Limb (tissue), 2 donors: Measurements from ENCODE around the gene NHERF1.

ENCODE experiments used
- DNase-seq, 2 donors: peaks; one replicate each; pipeline ENCODE4 v3.0.0-alpha.2; 2016; ENCODE audit errors: extremely low spot score in 2 of 2

The NHERF1 gene

DNA sequence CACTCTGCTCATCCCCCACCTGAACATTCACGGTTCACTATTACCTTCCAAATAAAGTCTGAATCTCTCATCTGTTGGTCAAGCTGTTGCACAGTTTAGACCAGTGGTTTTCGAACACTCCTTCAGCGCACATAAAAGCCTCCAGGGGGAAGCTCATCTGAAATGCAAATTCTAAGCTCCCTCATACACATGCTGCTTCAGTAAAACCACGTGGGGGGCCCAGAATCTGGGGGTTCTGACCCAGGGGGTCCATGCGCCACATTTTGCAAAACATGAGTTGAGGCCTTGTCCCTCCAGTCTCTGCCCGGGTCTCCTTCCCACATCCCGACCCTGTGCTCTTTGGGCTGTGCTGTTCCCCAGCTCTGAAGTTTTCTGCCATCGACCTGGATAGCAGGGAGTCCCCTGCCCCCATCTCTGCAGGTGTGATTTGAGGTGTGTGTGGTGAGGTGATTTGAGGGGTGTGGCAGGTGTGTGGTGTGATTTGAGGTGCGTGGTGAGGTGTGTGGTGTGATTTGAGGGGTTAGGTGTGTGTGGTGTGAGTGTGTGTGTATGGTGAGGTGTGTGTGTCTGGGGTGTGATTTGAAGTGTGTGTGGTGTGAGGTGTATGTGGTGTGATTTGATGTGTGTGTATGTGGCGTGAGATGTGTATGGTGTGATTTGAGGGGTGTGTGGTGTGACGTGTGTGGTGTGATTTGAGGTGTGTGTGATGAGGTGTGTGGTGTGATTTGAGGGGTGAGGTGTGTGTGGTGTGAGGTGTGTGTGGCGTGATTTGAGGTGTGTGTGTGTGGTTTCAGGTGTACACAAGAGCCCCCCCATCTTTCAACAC is 16.2 kb upstream of the NHERF1 start:
- no peak for DNase-seq

DNA sequence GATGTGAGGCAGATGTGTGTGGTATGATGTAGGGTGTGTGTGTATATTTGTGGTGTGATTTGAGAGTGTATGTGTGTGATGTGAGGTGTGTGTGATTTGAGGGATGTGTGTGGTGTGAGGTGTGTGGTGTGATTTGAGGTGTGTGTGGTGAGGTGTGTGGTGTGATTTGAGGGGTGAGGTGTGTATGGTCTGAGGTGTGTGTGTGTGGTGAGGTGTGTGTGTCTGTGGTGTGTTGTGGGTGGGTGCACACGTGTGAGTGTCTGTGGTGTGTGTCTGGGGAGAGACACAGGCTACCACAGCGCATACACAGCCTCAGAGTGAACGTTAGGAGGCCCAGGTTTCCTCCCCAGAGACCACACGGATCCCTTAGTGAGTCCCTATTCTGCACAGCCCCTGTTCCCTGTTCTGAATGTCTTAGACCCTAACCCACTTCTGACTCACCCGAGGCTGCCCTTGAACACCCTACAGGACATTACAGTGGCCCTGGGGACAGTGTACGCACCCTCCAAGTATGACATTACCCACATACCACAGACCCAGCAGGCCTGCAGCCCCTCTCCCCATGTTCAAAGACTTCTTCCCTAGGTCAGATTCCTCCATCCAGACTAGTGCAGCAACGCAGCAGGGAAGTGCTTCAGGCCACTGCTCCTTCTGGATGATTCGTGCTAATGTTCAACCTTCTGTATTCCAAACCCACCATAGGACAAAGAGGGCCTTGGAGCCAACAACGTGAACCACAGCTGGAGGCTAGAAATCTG is 14.9 kb upstream of the NHERF1 start:
- no peak for DNase-seq

DNA sequence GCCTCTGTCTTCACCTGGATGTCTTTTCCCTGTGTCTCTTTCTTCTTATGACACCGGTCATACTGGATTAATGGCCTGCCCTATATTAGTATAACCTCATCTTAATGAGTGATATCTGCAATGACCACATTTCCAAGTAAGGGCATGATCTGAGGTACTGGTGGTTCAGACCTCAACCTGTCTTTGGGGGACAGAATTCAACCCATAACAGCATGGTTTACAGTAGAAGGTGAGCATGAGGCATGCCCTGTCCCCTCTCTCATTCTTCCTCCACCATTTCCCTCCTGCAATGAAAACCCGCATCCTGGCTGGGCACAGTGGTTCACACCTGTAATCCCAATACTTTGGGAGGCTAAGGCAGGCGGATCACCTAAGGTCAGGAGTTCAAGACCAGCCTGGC is 14.2 kb upstream of the NHERF1 start:
- no peak for DNase-seq

DNA sequence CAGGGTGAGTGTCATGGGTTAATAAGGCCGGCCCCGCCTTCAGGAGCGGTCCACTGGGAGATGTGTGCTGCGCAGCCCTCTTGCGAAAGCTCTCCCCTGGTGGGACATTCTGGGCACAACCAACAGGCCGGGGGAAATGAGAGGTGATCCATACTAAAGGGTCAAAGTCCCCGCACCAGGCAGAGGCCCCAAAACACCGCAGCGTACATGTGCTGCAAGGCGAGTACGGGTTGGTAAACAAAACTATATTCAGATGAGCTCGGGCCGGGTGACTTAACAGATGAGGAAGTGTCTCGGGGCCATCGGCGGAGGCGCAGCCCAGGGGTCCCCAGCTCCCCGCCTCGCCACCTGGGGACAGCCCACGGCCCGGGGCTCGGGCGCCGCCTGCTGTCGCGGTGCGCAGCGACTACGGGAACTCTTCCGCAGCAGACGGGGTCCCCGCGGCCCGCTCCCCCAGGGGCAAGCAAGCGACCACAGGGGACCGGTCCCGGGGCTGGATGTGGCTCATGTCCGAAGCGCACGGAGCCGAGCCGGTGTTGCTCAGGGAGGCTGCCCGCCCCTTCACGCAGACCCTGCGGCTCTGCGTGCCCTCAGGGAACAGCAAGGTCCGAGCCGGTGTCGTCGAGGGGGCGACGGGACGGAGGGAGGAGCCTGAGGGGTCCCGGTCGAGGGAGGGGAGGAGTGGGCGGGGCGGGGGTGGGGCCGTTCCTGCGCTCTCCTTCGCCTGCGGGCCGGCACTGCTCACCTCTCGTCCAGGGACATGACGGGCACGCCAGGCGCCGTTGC is 11.7 kb upstream of the NHERF1 start, which contains the start of gene RAB37:
Gene RAB37 (plus strand): TSS at position 744 of the 786 bp plus-strand sequence. CDS start 17 bp downstream, at position 761.
- DNase-seq: peak in 1 of 2 donors; percentile 37

DNA sequence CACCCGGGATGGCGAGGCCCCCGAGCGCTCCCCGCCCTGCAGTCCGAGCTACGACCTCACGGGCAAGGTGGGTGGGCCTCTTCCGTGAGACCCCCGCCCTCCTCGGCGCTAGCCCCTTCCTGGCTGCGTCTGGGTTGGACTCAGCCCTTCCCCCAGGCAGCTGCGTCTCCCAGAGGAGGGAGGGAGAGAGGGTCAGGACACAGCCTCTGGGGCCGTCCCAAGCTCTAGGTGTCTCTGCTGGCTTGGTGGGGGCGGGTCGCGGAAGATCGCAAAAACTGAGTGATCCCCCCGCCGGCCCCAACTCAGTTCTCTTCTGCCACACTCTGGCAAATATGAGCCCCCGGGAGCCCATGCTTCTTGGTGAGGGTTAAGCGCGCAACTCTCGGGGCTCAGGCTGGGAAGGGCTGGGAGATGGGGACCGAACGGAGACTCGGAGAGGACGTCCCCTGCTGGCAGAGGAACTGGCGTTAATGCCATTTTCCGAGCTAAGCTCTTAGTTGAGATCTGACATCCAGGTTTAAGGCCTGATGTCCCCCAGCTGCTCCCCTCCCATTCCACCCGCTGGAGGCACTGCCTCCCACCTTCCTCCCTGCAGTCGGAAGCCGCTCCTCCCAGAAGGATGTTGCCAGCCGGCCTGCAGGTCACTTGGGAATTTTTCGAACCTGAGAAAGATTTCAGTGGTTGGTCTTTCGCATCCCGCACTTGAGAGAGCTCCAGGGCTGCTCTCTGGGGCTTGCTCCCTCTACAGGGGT is 11.0 kb upstream of the NHERF1 start:
- DNase-seq: no peak

DNA sequence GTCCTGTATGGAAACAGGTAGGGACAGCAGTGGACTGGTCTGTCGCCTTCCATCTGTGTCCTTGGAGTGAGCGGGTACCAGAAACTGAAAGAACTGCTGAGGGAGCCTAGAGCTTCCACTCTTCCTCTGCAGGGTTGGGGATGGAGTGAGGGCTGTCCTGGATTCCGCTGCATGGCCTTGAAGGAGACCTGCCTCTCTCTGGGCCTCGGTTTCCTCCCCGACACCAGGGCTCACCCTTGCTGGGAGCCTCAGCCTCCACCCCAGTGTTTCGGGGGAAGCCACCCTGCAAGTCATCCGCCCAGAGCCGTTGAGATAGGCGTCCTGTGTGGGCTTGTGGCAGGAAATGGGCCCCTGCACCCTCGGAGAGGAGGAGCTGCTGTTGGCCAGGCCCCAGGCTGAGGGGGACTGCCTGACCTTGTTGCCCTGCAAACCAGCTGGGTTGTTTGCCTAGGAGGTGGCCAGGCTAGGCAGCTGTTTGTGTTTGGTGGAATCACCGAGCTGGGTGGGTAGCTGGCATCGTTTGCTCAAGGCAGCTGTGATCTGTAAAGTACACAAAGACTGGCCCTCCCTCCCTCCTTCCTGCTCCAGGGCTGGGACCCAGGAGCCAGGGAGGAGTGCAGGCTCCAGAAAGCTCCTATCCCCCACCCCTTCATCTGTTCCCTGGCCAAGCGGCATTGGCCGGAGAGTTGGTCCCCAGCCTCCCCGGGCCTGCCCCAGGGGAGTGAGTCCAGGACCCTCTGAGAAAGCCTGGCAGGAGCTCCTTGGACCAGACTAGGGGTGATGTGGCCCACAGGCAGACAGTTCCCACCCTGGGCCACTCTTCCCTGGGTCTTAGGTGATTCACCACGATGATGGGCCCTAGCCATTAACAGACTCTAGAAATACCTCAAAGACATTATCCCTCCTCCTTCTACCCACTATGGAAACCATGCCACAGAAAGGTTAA is 10.1 kb upstream of the NHERF1 start:
- DNase-seq: no peak

DNA sequence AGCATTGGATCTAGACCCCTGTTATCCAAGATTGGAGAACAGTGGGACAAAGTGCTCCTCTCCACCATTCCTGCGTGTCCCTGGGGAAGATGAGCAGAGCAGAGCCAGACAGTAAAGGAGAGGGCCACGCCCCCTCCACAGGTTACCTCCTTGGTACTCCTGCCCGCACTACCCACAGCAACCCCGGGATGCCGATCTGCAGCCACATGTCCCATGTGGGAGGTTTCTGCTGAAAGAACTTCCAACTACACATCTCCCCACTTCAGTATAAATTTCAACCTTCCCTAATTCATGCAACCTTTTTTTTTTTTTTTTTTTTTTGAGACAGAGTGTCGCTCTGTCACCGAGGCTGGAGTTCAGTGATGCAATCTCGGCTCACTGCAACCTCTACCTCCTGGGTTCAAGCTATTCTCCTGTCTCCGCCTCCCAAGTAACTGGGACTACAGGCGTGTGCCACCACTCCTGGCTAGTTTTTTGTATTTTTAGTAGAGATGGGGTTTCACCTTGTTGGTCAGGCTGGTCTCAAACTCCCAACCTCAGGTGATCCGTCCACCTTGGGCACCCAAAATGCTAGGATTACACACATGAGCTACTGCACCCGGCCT is 9.1 kb upstream of the NHERF1 start:
- no peak for DNase-seq

DNA sequence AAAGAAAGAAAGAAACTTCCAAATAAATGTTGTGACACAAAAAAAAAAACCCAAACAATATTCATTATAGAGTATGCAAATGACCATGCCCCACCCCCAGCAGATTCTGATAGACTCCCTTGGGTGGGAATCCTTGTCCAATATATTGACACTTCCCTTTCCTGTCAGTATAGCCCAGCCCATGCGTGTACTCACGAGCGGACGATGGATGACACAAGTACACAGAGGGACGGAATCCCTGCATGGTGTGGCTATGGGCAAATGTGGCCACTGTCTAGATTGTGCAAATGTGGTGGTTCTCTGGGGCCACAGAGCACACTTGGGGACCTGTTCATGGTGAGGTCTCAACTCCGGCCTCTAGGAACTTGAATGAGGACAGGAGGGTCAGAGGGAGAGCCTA is 8.3 kb upstream of the NHERF1 start:
- no peak for DNase-seq

DNA sequence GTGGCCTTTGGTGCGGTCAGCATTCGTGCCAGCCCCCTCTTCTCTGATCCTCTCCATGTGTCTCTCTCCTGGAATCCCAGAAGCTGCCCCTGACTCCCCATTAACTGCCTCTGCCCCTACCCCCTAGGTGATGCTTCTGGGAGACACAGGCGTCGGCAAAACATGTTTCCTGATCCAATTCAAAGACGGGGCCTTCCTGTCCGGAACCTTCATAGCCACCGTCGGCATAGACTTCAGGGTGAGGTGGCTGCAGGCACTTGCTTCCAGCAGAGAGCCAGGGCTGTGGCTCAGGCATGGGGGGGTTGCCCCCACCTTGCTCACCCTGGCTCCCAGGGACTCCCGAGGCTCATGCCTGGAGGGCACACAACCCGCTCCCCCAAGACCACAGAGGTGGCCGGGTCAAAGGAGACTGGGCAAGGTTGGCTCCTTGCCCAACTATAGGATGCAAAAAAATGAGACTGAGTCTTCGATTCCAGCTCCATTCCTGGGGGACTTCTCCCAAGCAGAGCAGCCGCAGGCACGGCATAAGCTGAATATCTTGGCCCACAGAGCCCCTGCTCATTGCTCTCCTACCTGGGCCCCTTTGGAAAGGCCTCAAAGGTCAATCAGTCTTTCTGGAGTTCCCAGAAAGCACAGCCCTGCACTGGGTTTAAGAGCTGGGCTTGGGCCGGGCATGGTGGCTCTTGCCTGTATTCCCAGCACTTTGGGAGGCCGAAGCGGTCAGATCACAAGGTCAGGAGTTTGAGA is 7.6 kb upstream of the NHERF1 start:
- no peak for DNase-seq

DNA sequence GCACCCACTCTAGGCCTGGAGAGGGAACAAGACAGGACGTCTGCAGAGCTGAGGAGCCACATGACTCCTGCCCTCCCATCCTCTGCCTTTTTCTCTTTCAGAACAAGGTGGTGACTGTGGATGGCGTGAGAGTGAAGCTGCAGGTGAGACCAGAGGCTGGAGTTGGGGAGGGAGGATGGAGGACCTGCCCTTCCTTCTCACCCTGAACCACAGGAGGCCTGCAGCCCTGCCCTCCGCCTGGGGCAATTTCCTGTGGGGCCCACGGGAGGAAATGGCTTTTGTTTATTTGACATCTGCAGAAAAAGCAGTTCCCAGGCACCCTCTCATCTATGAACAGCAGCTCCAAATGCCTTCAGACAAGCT is 6.3 kb upstream of the NHERF1 start:
- DNase-seq: no peak

DNA sequence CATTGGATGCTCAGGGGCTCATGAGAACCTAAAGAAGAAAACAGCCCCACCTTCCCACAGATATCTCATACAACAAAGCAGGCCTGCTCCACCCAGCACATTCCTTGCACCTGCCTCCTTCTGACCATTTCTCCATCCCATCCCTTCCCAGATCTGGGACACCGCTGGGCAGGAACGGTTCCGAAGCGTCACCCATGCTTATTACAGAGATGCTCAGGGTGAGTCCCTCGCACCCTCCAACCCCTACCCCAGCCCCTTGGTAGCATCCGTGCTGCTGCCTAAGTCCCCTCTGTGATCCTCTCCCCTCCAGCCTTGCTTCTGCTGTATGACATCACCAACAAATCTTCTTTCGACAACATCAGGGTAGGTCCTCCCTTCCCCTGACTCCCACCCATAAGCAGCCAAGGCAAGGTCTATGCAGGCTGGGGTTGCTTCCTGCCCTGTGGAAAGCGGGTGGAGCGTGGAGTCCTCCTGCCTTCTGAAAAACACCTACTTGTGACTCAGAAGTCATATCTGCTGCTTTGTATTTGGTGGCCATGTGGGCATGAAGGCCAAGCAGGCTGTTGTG is 5.4 kb upstream of the NHERF1 start:
- DNase-seq: no peak

DNA sequence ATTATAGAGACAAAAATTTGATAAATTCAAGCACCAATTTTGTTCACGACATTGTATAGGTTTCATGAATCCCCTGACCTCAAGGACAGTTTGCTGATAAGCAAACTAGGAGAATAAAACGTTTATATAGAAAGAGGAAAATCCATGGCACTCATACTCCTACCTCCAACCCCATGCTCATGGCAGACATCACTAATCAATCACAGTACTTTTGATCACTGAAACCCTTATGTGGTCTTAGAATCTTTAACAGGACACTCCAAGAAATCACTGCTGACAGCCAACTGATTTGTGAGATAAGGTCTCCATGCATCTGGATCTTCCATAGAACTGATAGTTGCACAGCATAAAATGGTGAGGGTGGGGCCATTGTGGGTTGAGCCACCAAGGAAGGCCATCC is 4.7 kb upstream of the NHERF1 start:
- DNase-seq: no peak

DNA sequence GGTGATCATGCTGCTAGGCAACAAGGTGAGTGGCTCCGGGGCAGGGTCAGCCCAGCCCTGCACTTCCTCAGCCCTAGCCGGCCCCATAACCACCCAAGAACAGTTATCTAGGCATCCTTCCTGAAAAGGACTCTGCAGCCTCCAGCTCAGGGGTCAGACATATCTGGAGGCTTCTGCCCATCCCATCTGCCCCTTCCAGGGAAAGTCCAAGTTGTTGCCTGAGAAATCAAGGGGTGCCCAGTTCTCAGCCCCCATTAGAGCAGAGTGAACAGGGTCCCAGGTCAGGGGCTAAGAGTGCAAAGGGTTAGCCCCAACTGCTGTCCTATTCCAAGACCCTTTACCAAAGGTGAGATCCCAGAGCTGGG is 4.1 kb upstream of the NHERF1 start:
- no peak for DNase-seq

DNA sequence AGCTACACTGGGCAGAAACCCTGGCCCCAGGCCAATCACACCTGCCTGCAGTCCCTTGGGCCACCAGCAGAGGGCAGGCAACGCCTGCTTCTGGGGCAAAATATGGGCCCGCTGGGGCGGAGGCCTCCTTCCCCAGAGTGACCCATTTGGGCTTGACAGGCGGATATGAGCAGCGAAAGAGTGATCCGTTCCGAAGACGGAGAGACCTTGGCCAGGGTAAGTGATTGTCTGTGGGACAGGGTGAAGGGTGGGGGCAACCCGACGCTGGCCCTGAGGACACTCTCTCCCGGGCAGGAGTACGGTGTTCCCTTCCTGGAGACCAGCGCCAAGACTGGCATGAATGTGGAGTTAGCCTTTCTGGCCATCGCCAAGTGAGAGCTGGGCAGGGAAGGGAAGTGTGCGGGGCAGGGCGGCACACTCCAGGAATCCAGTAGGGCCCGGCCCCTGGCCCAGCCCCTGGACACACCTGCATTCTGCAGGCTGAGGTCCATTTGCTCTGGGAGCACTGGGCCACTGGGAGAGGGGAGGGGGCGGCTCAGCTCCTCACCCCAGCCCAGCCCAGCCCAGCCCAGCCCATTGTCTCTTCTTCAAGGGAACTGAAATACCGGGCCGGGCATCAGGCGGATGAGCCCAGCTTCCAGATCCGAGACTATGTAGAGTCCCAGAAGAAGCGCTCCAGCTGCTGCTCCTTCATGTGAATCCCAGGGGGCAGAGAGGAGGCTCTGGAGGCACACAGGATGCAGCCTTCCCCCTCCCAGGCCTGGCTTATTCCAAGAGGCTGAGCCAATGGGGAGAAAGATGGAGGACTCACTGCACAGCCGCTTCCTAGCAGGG is 3.5 kb upstream of the NHERF1 start:
- DNase-seq: peak in 1 of 2 donors; percentile 83

DNA sequence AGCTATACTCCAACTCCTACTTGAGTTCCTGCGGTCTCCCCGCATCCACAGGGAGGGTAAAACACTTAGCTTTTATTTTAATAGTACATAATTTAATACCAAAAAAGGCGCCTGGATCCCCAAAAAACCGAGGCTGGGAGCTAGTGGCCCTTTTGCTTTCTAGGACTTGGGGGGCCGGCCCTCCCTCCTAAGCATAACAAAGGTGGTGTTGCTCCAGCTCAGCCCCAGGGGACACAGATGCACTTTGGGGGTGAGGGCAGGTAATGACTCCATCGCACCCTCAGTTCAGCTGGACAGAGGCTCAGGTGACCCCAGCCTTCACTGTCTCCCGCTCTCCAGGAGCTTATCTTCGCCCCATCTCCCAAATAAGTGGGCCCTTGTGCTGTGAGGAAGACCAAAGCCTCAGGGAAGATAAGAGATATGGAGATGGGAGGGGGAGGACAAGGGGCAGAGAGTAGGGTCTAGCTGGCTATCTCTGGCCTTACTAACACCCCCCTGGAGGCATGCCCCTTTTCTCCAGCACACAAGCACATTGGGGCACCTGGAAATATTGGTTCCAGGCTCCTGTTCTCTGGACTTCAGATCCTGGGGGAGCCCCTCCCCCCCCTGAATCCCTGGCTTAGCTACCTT is 2.8 kb upstream of the NHERF1 start:
- no peak for DNase-seq

DNA sequence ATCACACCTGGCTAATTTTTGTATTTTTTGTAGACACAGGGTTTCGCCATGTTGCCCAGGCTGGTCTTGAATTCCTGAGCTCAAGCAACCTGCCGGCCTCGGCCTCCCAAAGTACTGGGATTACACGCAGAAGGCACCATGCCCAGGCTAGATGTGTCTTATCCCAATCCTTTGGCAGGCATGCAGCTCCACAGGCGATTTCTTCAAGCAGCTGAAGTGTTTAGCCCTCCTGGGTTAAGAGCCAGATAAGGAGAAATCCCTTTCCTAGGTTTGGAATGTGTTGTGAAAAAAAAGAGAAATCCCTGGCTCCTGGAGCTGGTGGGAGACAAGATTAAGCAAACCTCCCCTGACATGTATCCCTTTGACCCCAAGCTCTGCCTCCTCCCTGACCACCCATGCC is 2.1 kb upstream of the NHERF1 start:
- DNase-seq: peak in 1 of 2 donors; percentile 15

DNA sequence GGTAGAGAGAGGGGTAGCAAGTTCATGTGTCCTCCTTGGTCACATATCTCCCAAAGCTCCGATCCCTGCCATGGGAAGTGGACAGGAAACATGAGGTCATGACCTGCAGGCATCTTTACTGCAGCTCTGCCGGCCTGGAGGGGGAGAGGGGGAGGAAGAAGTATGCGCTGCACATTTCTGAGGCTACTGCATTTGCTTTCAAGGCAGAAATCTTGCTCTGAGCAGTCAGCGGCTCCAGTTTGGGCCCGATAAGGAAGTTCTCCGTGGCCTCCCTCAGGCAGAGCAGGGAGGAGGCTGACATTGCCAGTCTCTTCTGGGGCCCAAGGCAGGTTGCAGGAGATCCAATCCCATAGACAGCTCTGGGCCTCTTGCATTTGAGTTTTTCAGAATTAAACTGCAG is 1.5 kb upstream of the NHERF1 start:
- DNase-seq: peak in 1 of 2 donors; percentile 27

DNA sequence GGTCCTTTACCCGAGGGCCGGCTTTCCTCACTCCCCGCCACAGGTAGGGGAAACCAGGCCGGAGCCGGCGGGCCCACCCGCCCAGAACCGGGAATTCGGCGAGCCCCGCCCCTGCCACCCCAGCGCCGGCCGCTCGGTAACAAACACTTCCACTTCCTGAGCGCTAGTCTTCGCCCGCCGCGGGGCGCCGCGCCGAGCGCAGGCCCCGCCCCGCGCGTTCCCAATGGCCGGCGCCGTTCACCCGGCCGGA is 224 bp upstream of the NHERF1 start:
- no peak for DNase-seq
